NCI-H2227 treated with DMSO at 0.1 percent for 48 hours (cell line): Measurements from ENCODE around the gene DHRS12.

ENCODE experiments used
- DNase-seq: peaks from one replicate; lab custom pipeline; 2025; lab: John Stamatoyannopoulos, UW

The DHRS12 gene

DNA sequence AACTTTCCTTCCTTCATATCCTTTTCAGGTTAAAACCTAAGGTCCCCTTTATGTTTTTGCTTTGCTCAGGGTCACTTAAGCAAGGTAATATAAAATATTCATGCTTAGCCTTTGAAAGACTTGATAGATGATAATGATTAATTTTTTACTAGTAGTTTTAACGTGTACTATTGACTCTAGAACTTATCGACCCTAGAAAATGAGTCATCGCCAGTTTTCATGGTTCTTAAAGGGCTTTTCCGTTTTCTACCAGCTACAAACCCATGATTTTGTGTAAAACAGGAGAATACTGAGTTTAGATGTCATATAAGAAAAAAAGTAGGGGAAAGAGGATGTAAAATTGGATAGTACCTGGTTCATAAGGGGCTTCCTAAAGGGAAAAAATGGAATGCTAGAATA lies 75.7 kb downstream of the DHRS12 start:
- DNase-seq: no peak

- DNase-seq: no peak
These were observed 76.2 kb downstream of the DHRS12 start for GRCh38 chr13:51727634-51728274.

GRCh38 chr13:51726446-51727193 lies 77.3 kb downstream of the DHRS12 start:
- DNase-seq: no peak

- no peak for DNase-seq
These were observed 79.2 kb downstream of the DHRS12 start for GRCh38 chr13:51724721-51725120.

DNA sequence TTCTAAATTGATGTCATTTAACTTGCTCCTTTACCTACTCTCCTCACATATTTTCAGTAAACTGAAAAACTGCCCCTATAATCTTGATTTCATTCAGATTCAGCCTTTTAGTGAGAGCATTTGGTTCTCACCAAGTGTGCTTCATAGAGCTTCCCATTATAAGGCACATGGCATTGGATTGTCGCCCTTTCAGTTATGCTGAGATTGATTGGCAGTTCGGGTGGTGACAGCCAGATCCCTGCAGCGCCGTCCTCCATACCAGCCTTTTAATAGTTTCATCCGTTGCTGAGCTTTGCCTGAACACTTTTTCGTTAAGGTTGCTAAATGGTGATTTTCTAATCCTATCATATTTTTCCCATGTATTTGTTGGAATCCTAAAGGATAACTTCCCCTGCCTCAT lies 80.4 kb downstream of the DHRS12 start:
- DNase-seq: no peak

DNA sequence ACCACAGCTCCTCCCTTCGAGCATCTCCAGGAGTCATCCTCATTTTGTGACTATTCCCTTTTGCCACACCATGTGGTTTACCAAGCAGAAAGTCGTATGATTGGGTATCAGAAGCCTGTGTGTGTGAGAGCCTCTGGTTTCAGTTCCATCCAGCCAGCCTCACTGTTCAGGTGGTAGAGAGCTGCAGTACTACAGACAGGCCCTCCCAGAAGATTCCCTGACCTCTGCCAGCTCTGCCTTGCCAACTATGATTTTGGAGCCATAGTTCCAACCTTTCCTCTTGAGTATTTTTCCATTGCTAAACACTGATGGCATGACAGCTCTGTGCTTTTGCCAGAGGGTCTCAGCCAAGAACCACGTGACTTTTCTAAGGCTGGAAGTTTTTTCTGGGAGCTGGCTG lies 82.5 kb downstream of the DHRS12 start:
- no peak for DNase-seq

GRCh38 chr13:51719394-51719793 lies 84.6 kb downstream of the DHRS12 start:
- DNase-seq: no peak
